Stimulated activated CD8-positive, alpha-beta memory T cell treated with anti-CD3 and anti-CD28 coated beads, Interleukin-7, amount 100 ng/mL, for 4 hours (primary cell): ENCODE results near the gene NCOA5.
"Not testable (repeated sequence)": the region's sequence is repeated elsewhere in the genome, so short reads cannot be mapped to it uniquely, and the experiment has no call there.

Experiments
- DNase-seq, 2 donors: peaks; one replicate each; pipeline ENCODE4 v3.0.0-alpha.2; 2020; ENCODE audit warnings: low read depth in 2 of 2

Gene NCOA5

GRCh38 chr20:46120136-46120535 is 30.4 kb upstream of the NCOA5 start:
- DNase-seq, result no peak

GRCh38 chr20:46119547-46119946 is 29.8 kb upstream of the NCOA5 start:
- DNase-seq, result no peak

GRCh38 chr20:46119028-46119546 is 29.3 kb upstream of the NCOA5 start:
- DNase-seq, result no peak

GRCh38 chr20:46118481-46119020 is 28.8 kb upstream of the NCOA5 start:
- DNase-seq, result no peak

GRCh38 chr20:46117704-46118467 is 28.1 kb upstream of the NCOA5 start, which contains the start of gene CD40:
TSS of gene CD40 (plus strand) at chr20:46118314. CDS start at chr20:46118344, 30 bp downstream.
- DNase-seq, result peak; percentile 44 to 64

GRCh38 chr20:46114449-46114848 is 24.7 kb upstream of the NCOA5 start:
- DNase-seq, result no peak

- no peak for DNase-seq
These were observed 23.3 kb upstream of the NCOA5 start for GRCh38 chr20:46113113-46113470.

GRCh38 chr20:46112430-46113112 is 22.8 kb upstream of the NCOA5 start:
- no peak for DNase-seq

GRCh38 chr20:46111836-46112212 is 22.1 kb upstream of the NCOA5 start:
- DNase-seq, result no peak

GRCh38 chr20:46111028-46111835 is 21.5 kb upstream of the NCOA5 start:
- DNase-seq, result no peak

- no peak for DNase-seq
These were observed 19.2 kb upstream of the NCOA5 start for GRCh38 chr20:46108976-46109375.

GRCh38 chr20:46108435-46108841 is 18.7 kb upstream of the NCOA5 start:
- DNase-seq, result no peak

GRCh38 chr20:46107061-46107460 is 17.3 kb upstream of the NCOA5 start:
- DNase-seq, result no peak

GRCh38 chr20:46104262-46104661 is 14.5 kb upstream of the NCOA5 start:
- DNase-seq, result no peak

- no peak for DNase-seq
These were observed 13.2 kb upstream of the NCOA5 start for GRCh38 chr20:46102940-46103339.

- DNase-seq, result no peak
These were observed 12.2 kb upstream of the NCOA5 start for GRCh38 chr20:46101957-46102356.

GRCh38 chr20:46100988-46101387 is 11.2 kb upstream of the NCOA5 start:
- DNase-seq, result no peak

- not testable (repeated sequence) for DNase-seq
These were observed 10.7 kb upstream of the NCOA5 start for GRCh38 chr20:46100444-46100843.

GRCh38 chr20:46099491-46100287 is 9.9 kb upstream of the NCOA5 start:
- DNase-seq, result no peak

GRCh38 chr20:46093531-46093930 is 3.8 kb upstream of the NCOA5 start:
- no peak for DNase-seq
